HUES6 (cell line): ENCODE measurements around the gene AUH.

ENCODE experiments used
- H3K27ac ChIP-seq: 2 replicates; pipeline ENCODE4 v1.7.0; 2013; ENCODE audit warnings: low read depth, mild to moderate bottlenecking, low read length, inconsistent platforms
- H3K27me3 ChIP-seq: 2 replicates; pipeline ENCODE4 v1.6.1; 2013; ENCODE audit warnings: low read length; ENCODE audit not compliant: control insufficient read depth, insufficient read depth
- H3K36me3 ChIP-seq: 2 replicates; pipeline ENCODE4 v1.6.1; 2013; ENCODE audit warnings: low read length; ENCODE audit not compliant: control insufficient read depth, insufficient read depth
- H3K4me1 ChIP-seq: 2 replicates; pipeline ENCODE4 v1.6.1; 2013; ENCODE audit warnings: low read length; ENCODE audit not compliant: control insufficient read depth, insufficient read depth
- H3K4me3 ChIP-seq: 2 replicates; pipeline ENCODE4 v1.5.1; 2013; ENCODE audit warnings: low read depth, low read length
- H3K9ac ChIP-seq: one replicate; pipeline ENCODE4 v1.6.1; 2013; ENCODE audit warnings: mild to moderate bottlenecking, low read length
- H3K9me3 ChIP-seq: 2 replicates; pipeline ENCODE4 v1.6.1; 2013; ENCODE audit warnings: low read depth, low read length; ENCODE audit not compliant: control insufficient read depth, insufficient read depth

AUH gene

GRCh38 chr9:91187311-91187964 is 174.3 kb downstream of the AUH start:
- Histone ChIP-seq H3K9me3 (peaks cover 11% of the 10 kb centered on the region), H3K4me1 (peaks cover 11% of the 10 kb centered on the region; the same call in 1 of the 2 replicates), H3K27me3 (no peaks in the 10 kb centered on the region; the same call in 1 of the 2 replicates)

DNA sequence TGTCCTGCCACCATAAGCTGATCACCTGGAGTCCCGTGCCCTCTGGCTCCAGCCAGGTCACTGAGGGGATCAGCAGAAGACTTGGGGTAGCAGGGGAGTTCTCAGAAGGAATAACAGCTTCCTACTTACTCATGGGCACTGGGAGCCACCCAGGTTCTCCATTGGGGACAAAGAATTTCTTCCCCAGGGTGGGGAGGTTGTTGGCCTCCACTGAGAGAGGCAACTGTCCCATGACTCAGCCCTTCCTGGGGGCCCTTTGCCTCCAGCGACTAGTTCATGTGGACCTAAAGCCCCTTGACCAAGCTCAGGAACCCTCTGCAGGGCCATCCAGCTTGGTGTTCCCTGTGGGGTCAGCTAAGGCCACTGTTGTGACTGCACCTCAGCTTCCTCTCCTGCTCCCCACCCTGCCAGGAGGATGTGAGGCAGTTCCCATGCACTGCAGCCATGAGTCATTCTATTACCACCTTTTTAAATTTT is 175.0 kb downstream of the AUH start:
- Histone ChIP-seq H3K36me3 (no peaks in the 10 kb centered on the region), H3K9ac (no peak overlapping the region), H3K27me3 (no peaks in the 10 kb centered on the region; the same call in 1 of the 2 replicates), H3K4me3 (no peak overlapping the region), H3K9me3 (peaks cover 11% of the 10 kb centered on the region), H3K4me1 (peaks cover 3% of the 10 kb centered on the region; the same call in 1 of the 2 replicates), H3K27ac (no peak overlapping the region)

More at GRCh38 chr9:91187311-91187964, 174.3 kb downstream of the AUH start:
- no peaks in the 10 kb centered on the region for H3K36me3 ChIP-seq
- no peak overlapping the region for H3K27ac ChIP-seq
- no peak overlapping the region for H3K9ac ChIP-seq
- no peak overlapping the region for H3K4me3 ChIP-seq

GRCh38 chr9:91185193-91185886 is 176.4 kb downstream of the AUH start:
- Histone ChIP-seq H3K27me3 (no peaks in the 10 kb centered on the region), H3K27ac (no peak overlapping the region), H3K4me3 (no peak overlapping the region), H3K9ac (no peak overlapping the region), H3K4me1 (no peaks in the 10 kb centered on the region), H3K36me3 (no peaks in the 10 kb centered on the region), H3K9me3 (peaks cover 11% of the 10 kb centered on the region)

- Histone ChIP-seq H3K27ac (no peak overlapping the region), H3K9ac (no peak overlapping the region), H3K27me3 (no peaks in the 10 kb centered on the region), H3K36me3 (no peaks in the 10 kb centered on the region), H3K9me3 (no peaks in the 10 kb centered on the region), H3K4me3 (no peak overlapping the region), H3K4me1 (no peaks in the 10 kb centered on the region)
These were observed 179.1 kb downstream of the AUH start for GRCh38 chr9:91182429-91183225.

DNA sequence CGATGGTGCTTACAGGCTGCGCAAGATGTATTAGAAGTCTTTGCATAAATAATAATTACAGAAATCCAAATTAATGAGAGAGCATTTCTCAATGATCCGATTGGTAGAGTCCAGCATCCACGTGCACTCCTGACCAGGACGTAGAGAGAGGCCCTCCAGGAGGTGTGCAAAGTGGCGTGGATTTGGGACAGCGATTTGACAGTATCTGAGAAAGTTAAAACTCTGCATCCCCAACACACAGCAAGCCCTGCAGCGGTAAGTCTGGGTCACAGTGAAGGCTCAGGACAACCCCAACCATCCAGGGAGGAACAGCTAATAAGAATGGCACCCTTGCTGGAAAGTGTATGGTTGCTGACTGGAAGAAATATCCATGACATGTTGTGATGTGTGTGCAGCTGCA is 180.2 kb downstream of the AUH start:
- Histone ChIP-seq H3K4me3 (no peak overlapping the region), H3K9ac (no peak overlapping the region), H3K9me3 (no peaks in the 10 kb centered on the region), H3K27ac (no peak overlapping the region), H3K36me3 (no peaks in the 10 kb centered on the region), H3K27me3 (no peaks in the 10 kb centered on the region), H3K4me1 (no peaks in the 10 kb centered on the region)

DNA sequence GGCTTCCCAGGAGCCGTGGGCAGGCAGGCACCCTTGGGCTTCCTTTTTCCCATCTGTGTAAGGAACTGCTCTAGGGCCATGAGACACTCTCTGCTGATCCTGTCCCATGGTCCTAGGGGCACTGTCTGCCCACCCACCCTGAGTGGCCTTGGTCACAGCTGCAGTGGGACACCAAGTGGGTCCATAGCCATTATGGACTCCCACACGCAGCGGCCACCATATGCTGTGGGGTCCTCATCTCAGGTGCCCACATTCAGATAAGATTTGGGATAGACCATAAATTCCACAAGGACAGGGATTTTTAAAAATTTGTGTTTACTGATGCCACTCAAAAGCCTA is 180.8 kb downstream of the AUH start:
- Histone ChIP-seq H3K9me3 (no peaks in the 10 kb centered on the region), H3K27ac (no peak overlapping the region), H3K4me1 (no peaks in the 10 kb centered on the region), H3K36me3 (no peaks in the 10 kb centered on the region), H3K4me3 (no peak overlapping the region), H3K9ac (no peak overlapping the region), H3K27me3 (no peaks in the 10 kb centered on the region)

- H3K9ac ChIP-seq: no peak overlapping the region
- no peak overlapping the region for H3K27ac ChIP-seq
- H3K27me3 ChIP-seq: no peaks in the 10 kb centered on the region
- H3K4me3 ChIP-seq: no peak overlapping the region
- H3K4me1 ChIP-seq: no peaks in the 10 kb centered on the region
- no peaks in the 10 kb centered on the region for H3K9me3 ChIP-seq
- no peaks in the 10 kb centered on the region for H3K36me3 ChIP-seq
These were observed 181.3 kb downstream of the AUH start for GRCh38 chr9:91180240-91180929.

- H3K27ac ChIP-seq: no peak overlapping the region
- no peaks in the 10 kb centered on the region for H3K27me3 ChIP-seq
- no peaks in the 10 kb centered on the region for H3K4me1 ChIP-seq
- no peaks in the 10 kb centered on the region for H3K36me3 ChIP-seq
- no peak overlapping the region for H3K9ac ChIP-seq
- H3K4me3 ChIP-seq: no peak overlapping the region
- no peaks in the 10 kb centered on the region for H3K9me3 ChIP-seq
These were observed 182.2 kb downstream of the AUH start for GRCh38 chr9:91179237-91180138.

DNA sequence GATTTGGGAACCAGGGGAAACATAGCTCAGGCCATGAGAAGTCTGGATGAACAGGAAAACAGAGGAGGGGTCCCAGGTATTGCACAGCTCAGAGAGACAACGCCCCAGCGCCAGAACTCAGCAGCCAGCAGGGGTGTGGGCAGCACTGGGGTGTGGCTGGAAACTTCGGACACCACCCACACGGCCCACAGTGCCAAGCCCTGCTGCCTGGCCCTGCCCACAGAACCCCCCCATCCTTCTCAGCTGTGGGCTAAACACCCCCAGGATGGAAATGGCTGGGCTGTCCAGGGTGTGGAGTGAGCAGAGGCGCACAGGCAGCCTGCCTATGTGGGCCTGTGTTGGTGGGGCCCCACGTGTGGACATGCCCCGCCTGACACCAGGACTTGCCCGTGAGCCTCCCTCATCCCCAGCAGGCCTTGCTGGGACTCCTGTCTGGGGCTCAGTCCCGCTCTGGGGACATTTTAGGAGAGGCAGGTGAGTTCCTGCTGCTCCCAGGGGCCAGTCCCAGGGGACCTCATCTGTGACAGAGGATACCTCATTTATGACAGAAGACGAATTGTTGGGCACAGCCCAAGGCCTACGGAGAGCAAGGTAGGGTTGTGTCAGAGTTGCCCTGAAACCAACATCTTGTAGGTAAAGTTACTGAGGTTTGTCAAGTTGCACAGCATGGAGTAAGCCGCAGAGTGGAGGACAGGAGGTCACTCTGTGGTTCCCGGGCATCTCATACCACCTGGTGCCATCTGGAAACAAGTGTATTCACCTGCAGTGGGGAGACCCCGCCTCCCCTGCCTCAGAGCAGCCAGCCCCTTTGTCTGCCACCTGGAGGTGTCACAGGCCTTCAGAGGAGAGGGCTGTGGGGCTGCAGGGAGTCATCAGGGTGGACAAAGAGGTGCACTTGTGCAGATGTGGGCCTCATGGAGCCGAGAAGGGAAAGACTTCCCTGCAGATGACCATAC is 183.2 kb downstream of the AUH start:
- Histone ChIP-seq H3K4me3 (no peak overlapping the region), H3K27me3 (no peaks in the 10 kb centered on the region), H3K9me3 (no peaks in the 10 kb centered on the region), H3K27ac (no peak overlapping the region), H3K9ac (no peak overlapping the region), H3K36me3 (no peaks in the 10 kb centered on the region), H3K4me1 (no peaks in the 10 kb centered on the region)
